Ovary (tissue), 9 donors: ENCODE results near the gene LLCFC1. TPM values are rescaled to one million over a fixed set of nuclear protein-coding genes. Genes with fewer than 3 reads are reported as not detected.

Source experiments
- DNase-seq, 5 donors: peaks; one replicate each; pipeline ENCODE4 v3.0.0-alpha.2; 2019 to 2020
- H3K27ac ChIP-seq, 2 donors: fragments of 200-600 bp; one replicate each; pipeline versions ENCODE4 v1.5.1 to v1.8.0; 2019 to 2022
- H3K27me3 ChIP-seq: fragments of 200-600 bp; one replicate; pipeline ENCODE4 v1.8.0; 2022
- H3K36me3 ChIP-seq: fragments of 200-600 bp; sonication (generic); one replicate; pipeline ENCODE4 v1.5.1; 2019
- H3K4me1 ChIP-seq: one replicate; pipeline ENCODE4 v1.8.1; 2013; ENCODE audit warnings: mild to moderate bottlenecking, moderate library complexity; ENCODE audit not compliant: insufficient read depth
- H3K4me3 ChIP-seq: fragments of 200-600 bp; sonication (generic); one replicate; pipeline ENCODE4 v1.5.1; 2017
- H3K9me3 ChIP-seq, 2 donors: fragments of 200-600 bp in 1 of 2; sonication (generic) in 1 of 2; one replicate each; pipeline versions ENCODE4 v1.5.1 to v1.8.1; 2013 to 2019; ENCODE audit warnings: mild to moderate bottlenecking in 1 of 2, moderate library complexity in 1 of 2
- EP300 ChIP-seq: sonication (generic); formaldehyde crosslinking; IDR thresholded peaks from one replicate; pipeline ENCODE4 v1.6.1; 2017; ENCODE audit warnings: antibody characterized with exemption
- POLR2A ChIP-seq: fragments of 450-650 bp; IDR thresholded peaks from one replicate; pipeline ENCODE4 v1.6.1; 2017; ENCODE audit warnings: antibody characterized with exemption, mild to moderate bottlenecking, moderate library complexity
- WGBS, 3 donors: extraction: QIAGEN DNeasy Blood & Tissue Kit in 1 of 3; methylation state at CpG; one replicate each; pipeline versions ENCODE4 v1.1.5 to v1.1.7; 2013 to 2017; 5-methylcytosine and 5-hydroxymethylcytosine counted together
- intact Hi-C, 4 donors: fragments of 100-400 bp; cut with DNase I; formaldehyde crosslinking; loops; one replicate each; pipeline versions ENCODE4 v1.11.0 to v1.15.1; 2022 to 2023
- polyA plus RNA-seq, 2 donors: library from polyadenylated mRNA; stranded (reverse); fragments of 200-250 nt in 1 of 2; fragments of 350-450 nt in 1 of 2; fragmentation: Illumina TruSeq in 1 of 2; extraction: RNeasy Lipid Tissue Mini Kit (QIAGEN cat#74804) in 1 of 2; gene quantifications; one replicate each; pipeline ENCODE4 v1.2.3, GENCODE V29; 2013 to 2014
- total RNA-seq, 7 donors: library from RNA; depleted of rRNA in 2 of 7; stranded (reverse); fragments of >200 nt in 2 of 7; fragmentation: NEBNext Ultra II Directional in 3 of 7; extraction: Animal tissue kit (Norgen Biotek cat#: 25700) in 3 of 7; gene quantifications; one replicate each; pipeline versions ENCODE4 v1.1.0 to v1.2.4, GENCODE V29; 2016 to 2023
- TF ChIP-seq, protein P1 (sequence below), 3 donors: fragments of 450-650 bp in 2 of 3; fragments of 200-600 bp in 1 of 3; IDR thresholded peaks; one replicate each; pipeline versions ENCODE4 v1.5.1 to v1.8.0; 2016 to 2022; ENCODE audit warnings: antibody characterized with exemption in 3 of 3, mild to moderate bottlenecking in 1 of 3
- donor health status: DM: no; HTN: no; CAD: no; lungs with moderate emphysema.
- donor health status: DM: no; HTN: no; CAD: no.
- donor health status: Bipolar disorder and iron deficiency.
- donor health status: DM: yes; HTN: yes; CAD: no.
- donor health status: DM: no; HTN: no; CAD: no.
- donor health status: DM: yes; HTN: yes; CAD: no.

Gene LLCFC1
- total and polyA plus RNA-seq, 9 donors, result not detected

DNA sequence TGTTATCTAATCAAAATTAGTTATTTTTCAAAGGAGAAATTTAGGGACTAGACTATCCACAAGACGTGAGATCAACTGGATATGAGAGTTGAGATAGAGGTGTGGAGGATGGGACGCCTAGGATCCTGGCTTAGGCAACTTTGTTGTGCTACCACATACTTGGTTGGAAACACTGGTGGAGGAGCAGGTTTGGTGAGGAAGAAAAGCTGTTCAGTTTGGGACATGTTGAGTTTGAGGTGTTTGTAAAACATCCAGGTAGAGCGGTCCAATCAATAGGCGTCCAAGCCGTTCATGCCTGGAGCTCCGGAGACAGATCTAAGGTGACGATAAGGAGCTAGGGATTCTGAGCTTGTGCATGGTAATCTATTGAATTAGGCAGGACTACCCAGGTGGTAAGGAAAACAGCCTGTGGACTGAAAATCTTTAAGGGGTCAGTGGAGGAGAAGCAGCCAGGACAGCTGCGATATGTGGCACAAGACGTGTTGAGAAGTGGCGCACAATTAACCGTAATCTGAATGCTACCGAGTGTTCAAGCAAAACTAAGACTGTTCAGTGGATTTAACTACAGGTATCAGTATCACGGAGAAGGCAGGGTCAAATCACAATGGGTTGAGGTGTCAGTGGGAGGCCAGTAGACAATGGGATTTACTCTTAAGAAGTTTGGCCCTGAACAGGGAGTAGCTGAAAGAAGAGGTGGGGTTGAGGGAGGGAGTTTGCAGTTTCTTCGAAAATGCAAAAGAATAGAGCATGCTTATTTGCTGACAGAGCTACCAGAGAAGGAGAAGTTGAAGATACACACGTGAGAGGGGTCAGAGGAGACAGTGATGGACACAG is 37.6 kb upstream of the LLCFC1 start:
- DNase-seq, result no peak
- H3K27me3 ChIP-seq, result no peaks in the 10 kb centered on the region
- TF ChIP-seq, protein P1, sequence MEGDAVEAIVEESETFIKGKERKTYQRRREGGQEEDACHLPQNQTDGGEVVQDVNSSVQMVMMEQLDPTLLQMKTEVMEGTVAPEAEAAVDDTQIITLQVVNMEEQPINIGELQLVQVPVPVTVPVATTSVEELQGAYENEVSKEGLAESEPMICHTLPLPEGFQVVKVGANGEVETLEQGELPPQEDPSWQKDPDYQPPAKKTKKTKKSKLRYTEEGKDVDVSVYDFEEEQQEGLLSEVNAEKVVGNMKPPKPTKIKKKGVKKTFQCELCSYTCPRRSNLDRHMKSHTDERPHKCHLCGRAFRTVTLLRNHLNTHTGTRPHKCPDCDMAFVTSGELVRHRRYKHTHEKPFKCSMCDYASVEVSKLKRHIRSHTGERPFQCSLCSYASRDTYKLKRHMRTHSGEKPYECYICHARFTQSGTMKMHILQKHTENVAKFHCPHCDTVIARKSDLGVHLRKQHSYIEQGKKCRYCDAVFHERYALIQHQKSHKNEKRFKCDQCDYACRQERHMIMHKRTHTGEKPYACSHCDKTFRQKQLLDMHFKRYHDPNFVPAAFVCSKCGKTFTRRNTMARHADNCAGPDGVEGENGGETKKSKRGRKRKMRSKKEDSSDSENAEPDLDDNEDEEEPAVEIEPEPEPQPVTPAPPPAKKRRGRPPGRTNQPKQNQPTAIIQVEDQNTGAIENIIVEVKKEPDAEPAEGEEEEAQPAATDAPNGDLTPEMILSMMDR (IDR thresholded peaks at IDR 0.05), result no peak
- TF ChIP-seq EP300, result no peak
- no peak for TF ChIP-seq POLR2A
- no peaks in the 10 kb centered on the region for H3K9me3 ChIP-seq
- H3K4me3 ChIP-seq, result no peak overlapping the region
- no peak overlapping the region for H3K27ac ChIP-seq
- no peaks in the 10 kb centered on the region for H3K36me3 ChIP-seq
- intact Hi-C loops, result no loop called here
- 75 to 78% (median 76%) methylated on average over 15 of the region's 15 CpGs for WGBS, 3 donors
- H3K4me1 ChIP-seq, result no peaks in the 10 kb centered on the region

DNA sequence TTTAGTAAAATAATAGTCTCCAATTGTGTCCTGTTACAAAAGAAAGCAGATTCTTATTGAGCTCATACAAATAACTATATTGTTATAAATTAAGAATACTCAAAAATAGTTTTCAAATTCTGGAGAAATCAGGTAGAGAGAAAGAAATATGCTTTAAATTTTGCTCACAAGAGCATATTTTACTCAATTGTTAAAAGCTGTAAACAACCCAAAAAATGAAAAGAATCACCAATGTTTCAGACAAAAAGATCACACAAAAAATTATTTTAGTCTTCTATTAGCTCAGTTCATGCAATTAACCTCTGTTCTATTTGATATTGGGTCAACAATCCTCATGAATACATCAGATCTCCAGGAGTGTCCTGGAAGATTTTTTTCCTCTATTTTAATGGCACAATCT is 35.2 kb upstream of the LLCFC1 start:
- Histone ChIP-seq H3K27me3 (no peaks in the 10 kb centered on the region), H3K36me3 (no peaks in the 10 kb centered on the region), H3K27ac (no peak overlapping the region), H3K4me1 (no peaks in the 10 kb centered on the region), H3K9me3 (no peaks in the 10 kb centered on the region), H3K4me3 (no peak overlapping the region)
- intact Hi-C loops, result no loop called here
- no peak for DNase-seq
- TF ChIP-seq, protein P1 (IDR thresholded peaks at IDR 0.05), result no peak
- TF ChIP-seq POLR2A, result no peak
- no peak for TF ChIP-seq EP300

DNA sequence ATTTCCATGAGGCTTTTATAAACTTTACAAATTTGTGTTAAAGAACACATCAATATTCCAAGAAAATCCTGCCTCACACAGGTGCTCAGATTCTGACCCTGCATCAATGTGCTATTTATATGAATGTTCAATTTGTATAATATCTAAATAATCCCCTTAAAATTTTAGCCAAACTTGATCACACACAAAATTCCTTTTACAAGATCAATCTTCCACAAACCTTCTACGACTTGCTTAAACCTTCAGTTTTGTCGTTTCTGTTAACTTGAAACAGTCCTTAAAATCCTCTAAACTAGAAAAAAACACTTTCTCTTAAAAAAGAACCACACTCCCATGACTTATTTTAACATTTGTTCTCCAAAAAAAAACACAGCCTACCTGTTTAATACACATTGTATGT is 33.5 kb upstream of the LLCFC1 start:
- intact Hi-C loops, result no loop called here

DNA sequence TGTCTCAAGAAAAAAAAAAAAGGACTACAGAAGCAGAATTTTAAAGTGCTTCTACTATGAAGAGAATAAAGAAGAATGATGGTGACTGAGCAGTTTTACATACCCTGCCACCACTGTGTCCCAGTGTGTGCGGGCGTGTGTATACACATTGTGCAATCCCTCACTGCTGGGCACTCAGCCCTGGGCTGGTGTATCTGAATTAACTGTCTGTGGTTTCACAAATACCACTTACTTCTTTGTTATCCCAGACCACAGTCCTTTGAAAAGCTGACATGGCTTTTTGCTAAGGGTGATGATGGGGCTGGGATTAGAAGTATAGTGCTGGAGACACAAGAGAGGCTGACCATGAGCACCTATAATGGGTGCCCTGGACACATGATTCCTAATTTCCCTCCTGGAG is 32.6 kb upstream of the LLCFC1 start:
- WGBS, 3 donors, result 89 to 95% (median 93%) methylated on average over 2 of the region's 2 CpGs
- H3K27me3 ChIP-seq, result no peaks in the 10 kb centered on the region
- no peak for DNase-seq
- H3K9me3 ChIP-seq, result no peaks in the 10 kb centered on the region
- no peak for TF ChIP-seq EP300
- TF ChIP-seq, protein P1 (IDR thresholded peaks at IDR 0.05), result no peak
- TF ChIP-seq POLR2A, result no peak
- H3K27ac ChIP-seq, result no peak overlapping the region
- H3K4me3 ChIP-seq, result no peak overlapping the region
- intact Hi-C loops, result no loop called here
- H3K4me1 ChIP-seq, result no peaks in the 10 kb centered on the region
- H3K36me3 ChIP-seq, result no peaks in the 10 kb centered on the region

More for the DNA sequence above, 33.5 kb upstream of the LLCFC1 start:
- no peaks in the 10 kb centered on the region for H3K4me1 ChIP-seq
- H3K27ac ChIP-seq, result no peak overlapping the region
- no peak for DNase-seq
- no peak overlapping the region for H3K4me3 ChIP-seq
- WGBS, 3 donors, result 69 to 79% (median 78%) methylated on average over 2 of the region's 2 CpGs
- no peaks in the 10 kb centered on the region for H3K36me3 ChIP-seq
- H3K9me3 ChIP-seq, result no peaks in the 10 kb centered on the region
- TF ChIP-seq, protein P1 (IDR thresholded peaks at IDR 0.05), result no peak
- TF ChIP-seq POLR2A, result no peak
- TF ChIP-seq EP300, result no peak
- no peaks in the 10 kb centered on the region for H3K27me3 ChIP-seq
